ENCODE results near the gene MAST2. TPM values are rescaled to one million over a fixed set of nuclear protein-coding genes. Genes with fewer than 3 reads are reported as not detected.

Gene MAST2
- total and polyA plus RNA-seq, 9 of the 15 experiments (the other 6 are each of a cell fraction or from before 2014, with no cell fraction given), result 0.73 to 32.0 (median 17.8) TPM

DNA sequence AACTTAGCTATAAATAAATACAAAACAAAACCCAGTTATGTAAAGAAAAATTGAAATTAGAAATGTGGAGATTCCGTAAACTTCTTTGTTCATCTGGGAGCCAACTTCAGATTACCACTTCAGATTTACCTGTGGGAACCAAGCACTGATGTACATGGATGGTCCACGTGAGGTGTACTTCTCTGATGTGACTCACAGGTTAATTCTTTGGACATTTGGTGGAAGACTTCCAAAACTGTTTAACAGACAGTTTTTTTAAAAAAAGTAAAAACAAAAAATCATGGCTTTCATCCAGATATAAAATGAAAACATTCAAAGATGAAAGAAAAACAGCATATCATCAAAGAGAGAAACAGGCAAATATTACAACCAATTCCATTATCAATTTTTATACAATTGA lies 92.0 kb downstream of the MAST2 start:
- Histone ChIP-seq H3K9ac (ENCODE audit: insufficient read depth in 1 of 2, low read depth in 2 of 2, low read length in 2 of 2) (no peak overlapping the region), H3K79me2 (ENCODE audit: control insufficient read depth, insufficient read depth, low read length) (no peaks in the 10 kb centered on the region), H3K4me3 (no peak overlapping the region), H3K9me1 (ENCODE audit: control insufficient read depth, insufficient read depth, low read length) (no peaks in the 10 kb centered on the region), H3K27ac (ENCODE audit: extremely low read depth, low read depth, low read length) (no peak overlapping the region), H3K4me2 (ENCODE audit: insufficient read depth, low read length) (no peak overlapping the region), H3K27me3 (ENCODE audit: control insufficient read depth in 2 of 2, insufficient read depth in 2 of 2, low read length in 2 of 2) (no peaks in the 10 kb centered on the region), H3K36me3 (ENCODE audit: control insufficient read depth, insufficient read depth, low read length) (no peaks in the 10 kb centered on the region), H4K20me1 (replicated peaks; ENCODE audit: control insufficient read depth, insufficient read depth, low read length) (no peaks in the 10 kb centered on the region), H3K4me1 (replicated peaks in 1 of 2; ENCODE audit: control insufficient read depth in 2 of 2, insufficient read depth in 2 of 2, low read length in 2 of 2) (no peaks in the 10 kb centered on the region), H2AFZ (ENCODE audit: low read depth, low read length) (no peak overlapping the region), H3K9me3 (replicated peaks; ENCODE audit: control insufficient read depth, insufficient read depth, low read depth, low read length) (no peaks in the 10 kb centered on the region)
- no peak for DNase-seq (ENCODE audit: extremely low read depth in 1 of 4, low spot score in 3 of 4)
- intact Hi-C loops (cut with micrococcal nuclease), result no loop called here
- CTCF ChIA-PET (ENCODE audit: low intra/inter-chr PET ratio), result interaction anchor here (0.7 kb wide), 1 partner anchor 33 kb away, joined by 4 read pairs; no protein-coding TSS in a partner anchor
- in situ Hi-C loops (cut with MboI), result no loop called here
- POLR2A ChIA-PET, result interaction anchor here (1.0 kb wide), 1 partner anchor 11 kb away, joined by 3 read pairs; no protein-coding TSS in a partner anchor
- no TSS peak for BruUV-seq (replicated peaks)
- ATAC-seq, result no peak
- TF ChIP-seq ZNF41 (CRISPR knock-in tag; conservative IDR thresholded peaks at IDR 0.05) (no peak), FOXK1 (CRISPR knock-in tag; IDR thresholded peaks at IDR 0.05; ENCODE audit: borderline replicate concordance) (no peak), CLOCK (CRISPR knock-in tag; IDR thresholded peaks at IDR 0.05; ENCODE audit: borderline replicate concordance) (no peak), ZNF324 (CRISPR knock-in tag; IDR thresholded peaks at IDR 0.05) (no peak), XRCC5 (IDR thresholded peaks at IDR 0.05; ENCODE audit: low read depth, low read length) (no peak), SMC3 (conservative IDR thresholded peaks at IDR 0.05; ENCODE audit: insufficient read depth, low read depth, low read length) (no peak), KLF13 (tag; IDR thresholded peaks at IDR 0.05; ENCODE audit: borderline replicate concordance, low read depth) (no peak), PRPF4 (IDR thresholded peaks at IDR 0.05; ENCODE audit: insufficient read depth, low read depth, low read length, poor library complexity, severe bottlenecking) (no peak), CREM (IDR thresholded peaks at IDR 0.05; ENCODE audit: low read depth) (no peak), ILF3 (IDR thresholded peaks at IDR 0.05; ENCODE audit: borderline replicate concordance) (no peak), ZNF431 (CRISPR knock-in tag; IDR thresholded peaks at IDR 0.05) (no peak), BRCA1 (IDR thresholded peaks at IDR 0.05) (no peak), BRCA1 (CRISPR knock-in tag; IDR thresholded peaks at IDR 0.05) (no peak), TBP (optimal IDR thresholded peaks at IDR 0.05; ENCODE audit: low read depth, low read length) (no peak), ZBTB1 (CRISPR knock-in tag; IDR thresholded peaks at IDR 0.05; ENCODE audit: borderline replicate concordance, low read depth) (no peak), DNMT1 (IDR thresholded peaks at IDR 0.05) (no peak), MAFK (IDR thresholded peaks at IDR 0.05; ENCODE audit: low read length) (no peak)
- TF ChIP-seq, protein P1, sequence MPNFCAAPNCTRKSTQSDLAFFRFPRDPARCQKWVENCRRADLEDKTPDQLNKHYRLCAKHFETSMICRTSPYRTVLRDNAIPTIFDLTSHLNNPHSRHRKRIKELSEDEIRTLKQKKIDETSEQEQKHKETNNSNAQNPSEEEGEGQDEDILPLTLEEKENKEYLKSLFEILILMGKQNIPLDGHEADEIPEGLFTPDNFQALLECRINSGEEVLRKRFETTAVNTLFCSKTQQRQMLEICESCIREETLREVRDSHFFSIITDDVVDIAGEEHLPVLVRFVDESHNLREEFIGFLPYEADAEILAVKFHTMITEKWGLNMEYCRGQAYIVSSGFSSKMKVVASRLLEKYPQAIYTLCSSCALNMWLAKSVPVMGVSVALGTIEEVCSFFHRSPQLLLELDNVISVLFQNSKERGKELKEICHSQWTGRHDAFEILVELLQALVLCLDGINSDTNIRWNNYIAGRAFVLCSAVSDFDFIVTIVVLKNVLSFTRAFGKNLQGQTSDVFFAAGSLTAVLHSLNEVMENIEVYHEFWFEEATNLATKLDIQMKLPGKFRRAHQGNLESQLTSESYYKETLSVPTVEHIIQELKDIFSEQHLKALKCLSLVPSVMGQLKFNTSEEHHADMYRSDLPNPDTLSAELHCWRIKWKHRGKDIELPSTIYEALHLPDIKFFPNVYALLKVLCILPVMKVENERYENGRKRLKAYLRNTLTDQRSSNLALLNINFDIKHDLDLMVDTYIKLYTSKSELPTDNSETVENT (CRISPR knock-in tag; IDR thresholded peaks at IDR 0.05), result no peak
- TF ChIP-seq, protein P2, sequence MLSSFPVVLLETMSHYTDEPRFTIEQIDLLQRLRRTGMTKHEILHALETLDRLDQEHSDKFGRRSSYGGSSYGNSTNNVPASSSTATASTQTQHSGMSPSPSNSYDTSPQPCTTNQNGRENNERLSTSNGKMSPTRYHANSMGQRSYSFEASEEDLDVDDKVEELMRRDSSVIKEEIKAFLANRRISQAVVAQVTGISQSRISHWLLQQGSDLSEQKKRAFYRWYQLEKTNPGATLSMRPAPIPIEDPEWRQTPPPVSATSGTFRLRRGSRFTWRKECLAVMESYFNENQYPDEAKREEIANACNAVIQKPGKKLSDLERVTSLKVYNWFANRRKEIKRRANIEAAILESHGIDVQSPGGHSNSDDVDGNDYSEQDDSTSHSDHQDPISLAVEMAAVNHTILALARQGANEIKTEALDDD (IDR thresholded peaks at IDR 0.05), result no peak
- no peak for FAIRE-seq
- 95% methylated on average over 2 of the region's 2 CpGs for WGBS (ENCODE audit: insufficient coverage, low coverage, missing lambda C conversion rate)
